Testis (tissue), 3 donors: ENCODE results near the gene MIEN1. TPM values are rescaled to one million over a fixed set of nuclear protein-coding genes. Genes with fewer than 3 reads are reported as not detected.
"Not testable (repeated sequence)": the region's sequence is repeated elsewhere in the genome, so short reads cannot be mapped to it uniquely, and the experiment has no call there.

Experiments
- DNase-seq: peaks from one replicate; pipeline ENCODE4 v3.0.0-alpha.2; 2019
- H3K27ac ChIP-seq, 2 donors: fragments of 200-600 bp; sonication (generic); one replicate each; pipeline ENCODE4 v1.5.1; 2019
- H3K27me3 ChIP-seq: fragments of 200-600 bp; sonication (generic); one replicate; pipeline ENCODE4 v1.5.1; 2019
- H3K36me3 ChIP-seq: fragments of 200-600 bp; sonication (generic); one replicate; pipeline ENCODE4 v1.5.1; 2017; ENCODE audit warnings: low read depth; ENCODE audit errors: missing control alignments
- H3K4me1 ChIP-seq: fragments of 200-600 bp; sonication (generic); one replicate; pipeline ENCODE4 v1.5.1; 2019
- H3K4me3 ChIP-seq, 2 donors: fragments of 200-600 bp; sonication (generic); one replicate each; pipeline ENCODE4 v1.5.1; 2017 to 2019
- H3K9me3 ChIP-seq: fragments of 200-600 bp; sonication (generic); one replicate; pipeline ENCODE4 v1.5.1; 2017
- POLR2A ChIP-seq: fragments of 450-650 bp; IDR thresholded peaks from one replicate; pipeline ENCODE4 v1.6.1; 2017; ENCODE audit warnings: antibody characterized with exemption, mild to moderate bottlenecking, moderate library complexity
- WGBS, 2 donors: methylation state at CpG; one replicate each; pipeline ENCODE4 v1.1.5; 2018; 5-methylcytosine and 5-hydroxymethylcytosine counted together
- intact Hi-C: fragments of 100-400 bp; cut with DNase I; formaldehyde crosslinking; loops from one replicate; pipeline ENCODE4 v1.15.1; 2023; ENCODE audit warnings: low total_unique reads
- polyA plus RNA-seq: library from polyadenylated mRNA; stranded (reverse); fragments of 350-450 nt; fragmentation: Illumina TruSeq; extraction: RNeasy Lipid Tissue Mini Kit (QIAGEN cat#74804); gene quantifications from one replicate; pipeline ENCODE4 v1.2.3, GENCODE V29; 2014; ENCODE audit warnings: low read depth, low replicate concordance; ENCODE audit not compliant: insufficient read depth
- total RNA-seq, 2 donors: library from RNA; depleted of rRNA; stranded (reverse); fragments of >200 nt; gene quantifications; one replicate each; pipeline ENCODE4 v1.2.3, GENCODE V29; 2016
- TF ChIP-seq, protein P1 (sequence below), 3 experiments: fragments of 450-650 bp in 2 of 3; fragments of 200-600 bp in 1 of 3; sonication (generic) in 1 of 3; IDR thresholded peaks; one replicate each; pipeline ENCODE4 v1.5.1; 2016 to 2019; ENCODE audit warnings: antibody characterized with exemption in 3 of 3, mild to moderate bottlenecking in 2 of 3, moderate library complexity in 1 of 3

MIEN1 gene
- total and polyA plus RNA-seq, 3 donors from 2014 or later: 47.9 to 89.1 (median 53.1) TPM

DNA sequence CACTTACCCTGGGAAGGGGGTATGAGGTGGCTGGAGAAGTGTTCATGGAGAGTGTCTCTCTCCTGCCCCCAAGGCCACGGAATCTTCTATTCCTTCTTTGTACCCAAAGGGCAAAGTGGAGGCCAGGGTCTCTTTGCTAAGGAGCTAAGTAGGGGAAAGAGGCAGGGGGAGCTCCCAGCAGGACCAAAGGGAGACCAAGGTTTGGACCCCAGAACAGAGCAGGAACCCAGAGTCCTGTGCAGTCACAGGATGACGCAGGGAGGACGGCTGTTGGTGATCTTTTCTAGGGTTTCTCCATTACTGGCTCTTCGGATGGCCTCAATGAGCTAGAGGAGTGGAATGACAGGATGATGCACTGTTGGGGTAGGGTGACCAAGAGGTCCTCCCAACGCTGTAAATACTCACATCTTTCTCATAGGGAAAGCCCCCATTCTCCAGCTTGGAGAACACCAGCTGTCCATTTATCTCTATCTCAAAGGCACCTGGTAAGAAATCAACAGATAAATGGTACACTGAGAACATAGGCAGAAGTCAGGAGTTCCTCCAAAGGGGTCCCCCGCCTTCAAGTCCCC lies 966 bp downstream of the MIEN1 start:
- Histone ChIP-seq H3K9me3 (no peaks in the 10 kb centered on the region), H3K27me3 (no peaks in the 10 kb centered on the region), H3K4me3 (peak overlapping the region in 1 of 2 donors; percentile 74), H3K27ac (peak overlapping the region in 1 of 2 donors; percentile 81), H3K4me1 (peaks cover 6% of the 10 kb centered on the region), H3K36me3 (no peaks in the 10 kb centered on the region)
- intact Hi-C loops: no loop called here
- TF ChIP-seq, protein P1, sequence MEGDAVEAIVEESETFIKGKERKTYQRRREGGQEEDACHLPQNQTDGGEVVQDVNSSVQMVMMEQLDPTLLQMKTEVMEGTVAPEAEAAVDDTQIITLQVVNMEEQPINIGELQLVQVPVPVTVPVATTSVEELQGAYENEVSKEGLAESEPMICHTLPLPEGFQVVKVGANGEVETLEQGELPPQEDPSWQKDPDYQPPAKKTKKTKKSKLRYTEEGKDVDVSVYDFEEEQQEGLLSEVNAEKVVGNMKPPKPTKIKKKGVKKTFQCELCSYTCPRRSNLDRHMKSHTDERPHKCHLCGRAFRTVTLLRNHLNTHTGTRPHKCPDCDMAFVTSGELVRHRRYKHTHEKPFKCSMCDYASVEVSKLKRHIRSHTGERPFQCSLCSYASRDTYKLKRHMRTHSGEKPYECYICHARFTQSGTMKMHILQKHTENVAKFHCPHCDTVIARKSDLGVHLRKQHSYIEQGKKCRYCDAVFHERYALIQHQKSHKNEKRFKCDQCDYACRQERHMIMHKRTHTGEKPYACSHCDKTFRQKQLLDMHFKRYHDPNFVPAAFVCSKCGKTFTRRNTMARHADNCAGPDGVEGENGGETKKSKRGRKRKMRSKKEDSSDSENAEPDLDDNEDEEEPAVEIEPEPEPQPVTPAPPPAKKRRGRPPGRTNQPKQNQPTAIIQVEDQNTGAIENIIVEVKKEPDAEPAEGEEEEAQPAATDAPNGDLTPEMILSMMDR (IDR thresholded peaks at IDR 0.05): no peak
- no peak for TF ChIP-seq POLR2A
- DNase-seq: no peak
- WGBS, 2 donors: 64 to 70% methylated on average over 6 of the region's 6 CpGs

DNA sequence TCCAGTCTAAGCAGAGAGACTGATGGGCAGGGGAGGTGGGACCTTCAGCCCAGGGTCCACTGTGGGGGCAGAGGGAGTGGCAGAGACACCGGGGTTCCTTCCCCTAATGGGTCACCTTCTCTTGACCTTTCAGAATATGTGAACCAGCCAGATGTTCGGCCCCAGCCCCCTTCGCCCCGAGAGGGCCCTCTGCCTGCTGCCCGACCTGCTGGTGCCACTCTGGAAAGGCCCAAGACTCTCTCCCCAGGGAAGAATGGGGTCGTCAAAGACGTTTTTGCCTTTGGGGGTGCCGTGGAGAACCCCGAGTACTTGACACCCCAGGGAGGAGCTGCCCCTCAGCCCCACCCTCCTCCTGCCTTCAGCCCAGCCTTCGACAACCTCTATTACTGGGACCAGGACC lies 2.8 kb downstream of the MIEN1 start:
- Histone ChIP-seq H3K4me3 (no peak overlapping the region), H3K27ac (no peak overlapping the region), H3K4me1 (peaks cover 6% of the 10 kb centered on the region), H3K9me3 (no peaks in the 10 kb centered on the region), H3K27me3 (no peaks in the 10 kb centered on the region), H3K36me3 (no peaks in the 10 kb centered on the region)
- DNase-seq: no peak
- intact Hi-C loops: no loop called here
- WGBS, 2 donors: 77 to 82% methylated on average over 9 to 10 of the region's 10 CpGs
- no peak for TF ChIP-seq POLR2A

DNA sequence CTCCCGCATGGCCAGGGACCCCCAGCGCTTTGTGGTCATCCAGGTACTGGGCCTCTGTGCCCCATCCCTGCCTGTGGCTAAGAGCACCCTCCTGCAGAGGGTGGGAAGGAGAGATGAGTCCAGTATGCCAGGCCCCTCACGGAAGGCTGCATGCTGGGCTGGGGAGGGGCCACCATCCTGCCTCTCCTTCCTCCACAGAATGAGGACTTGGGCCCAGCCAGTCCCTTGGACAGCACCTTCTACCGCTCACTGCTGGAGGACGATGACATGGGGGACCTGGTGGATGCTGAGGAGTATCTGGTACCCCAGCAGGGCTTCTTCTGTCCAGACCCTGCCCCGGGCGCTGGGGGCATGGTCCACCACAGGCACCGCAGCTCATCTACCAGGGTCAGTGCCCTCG lies 3.7 kb downstream of the MIEN1 start:
- no peaks in the 10 kb centered on the region for H3K36me3 ChIP-seq
- WGBS, 2 donors: 87 to 91% methylated on average over 4 to 9 of the region's 9 CpGs

DNA sequence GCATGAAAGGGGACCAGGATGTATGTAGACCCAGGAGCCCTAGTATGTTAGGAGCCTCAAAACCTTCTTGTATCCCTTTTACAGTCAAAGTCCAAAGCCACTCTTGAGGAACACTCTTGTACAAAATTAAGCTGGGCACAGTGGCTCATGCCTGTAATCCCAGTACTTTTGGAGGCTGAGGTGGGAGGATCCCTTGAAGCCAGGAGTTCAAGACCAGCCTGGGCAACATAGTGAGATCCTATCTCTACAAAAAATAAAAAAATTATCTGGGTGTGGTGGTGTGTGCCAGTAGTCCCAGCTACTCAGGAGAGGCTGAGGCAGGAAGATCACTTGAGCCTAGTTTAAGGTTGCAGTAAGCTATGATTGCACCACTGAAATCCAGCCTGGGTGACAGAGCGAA lies 4.4 kb downstream of the MIEN1 start:
- intact Hi-C loops, H3K36me3 ChIP-seq, H3K4me1 ChIP-seq, H3K9me3 ChIP-seq, DNase-seq, H3K27ac ChIP-seq, H3K4me3 ChIP-seq, H3K27me3 ChIP-seq: not testable (repeated sequence)
- WGBS, 2 donors: 97 to 100% methylated on average over 1 of the region's 1 CpG

More for the DNA sequence above, 3.7 kb downstream of the MIEN1 start:
- intact Hi-C loops: no loop called here
- H3K9me3 ChIP-seq: no peaks in the 10 kb centered on the region
- no peak overlapping the region for H3K27ac ChIP-seq
- peaks cover 6% of the 10 kb centered on the region for H3K4me1 ChIP-seq
- TF ChIP-seq POLR2A: no peak
- TF ChIP-seq, protein P1 (IDR thresholded peaks at IDR 0.05): no peak
- H3K27me3 ChIP-seq: no peaks in the 10 kb centered on the region
- H3K4me3 ChIP-seq: no peak overlapping the region
- no peak for DNase-seq

DNA sequence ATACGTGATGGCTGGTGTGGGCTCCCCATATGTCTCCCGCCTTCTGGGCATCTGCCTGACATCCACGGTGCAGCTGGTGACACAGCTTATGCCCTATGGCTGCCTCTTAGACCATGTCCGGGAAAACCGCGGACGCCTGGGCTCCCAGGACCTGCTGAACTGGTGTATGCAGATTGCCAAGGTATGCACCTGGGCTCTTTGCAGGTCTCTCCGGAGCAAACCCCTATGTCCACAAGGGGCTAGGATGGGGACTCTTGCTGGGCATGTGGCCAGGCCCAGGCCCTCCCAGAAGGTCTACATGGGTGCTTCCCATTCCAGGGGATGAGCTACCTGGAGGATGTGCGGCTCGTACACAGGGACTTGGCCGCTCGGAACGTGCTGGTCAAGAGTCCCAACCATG lies 5.6 kb downstream of the MIEN1 start:
- H3K36me3 ChIP-seq: no peaks in the 10 kb centered on the region
- H3K4me3 ChIP-seq: no peak overlapping the region
- TF ChIP-seq POLR2A: no peak
- peaks cover 3% of the 10 kb centered on the region for H3K4me1 ChIP-seq
- no peak overlapping the region for H3K27ac ChIP-seq
- intact Hi-C loops: no loop called here
- WGBS, 2 donors: 91 to 94% methylated on average over 8 to 13 of the region's 13 CpGs
- H3K9me3 ChIP-seq: no peaks in the 10 kb centered on the region
- DNase-seq: no peak
- no peaks in the 10 kb centered on the region for H3K27me3 ChIP-seq

DNA sequence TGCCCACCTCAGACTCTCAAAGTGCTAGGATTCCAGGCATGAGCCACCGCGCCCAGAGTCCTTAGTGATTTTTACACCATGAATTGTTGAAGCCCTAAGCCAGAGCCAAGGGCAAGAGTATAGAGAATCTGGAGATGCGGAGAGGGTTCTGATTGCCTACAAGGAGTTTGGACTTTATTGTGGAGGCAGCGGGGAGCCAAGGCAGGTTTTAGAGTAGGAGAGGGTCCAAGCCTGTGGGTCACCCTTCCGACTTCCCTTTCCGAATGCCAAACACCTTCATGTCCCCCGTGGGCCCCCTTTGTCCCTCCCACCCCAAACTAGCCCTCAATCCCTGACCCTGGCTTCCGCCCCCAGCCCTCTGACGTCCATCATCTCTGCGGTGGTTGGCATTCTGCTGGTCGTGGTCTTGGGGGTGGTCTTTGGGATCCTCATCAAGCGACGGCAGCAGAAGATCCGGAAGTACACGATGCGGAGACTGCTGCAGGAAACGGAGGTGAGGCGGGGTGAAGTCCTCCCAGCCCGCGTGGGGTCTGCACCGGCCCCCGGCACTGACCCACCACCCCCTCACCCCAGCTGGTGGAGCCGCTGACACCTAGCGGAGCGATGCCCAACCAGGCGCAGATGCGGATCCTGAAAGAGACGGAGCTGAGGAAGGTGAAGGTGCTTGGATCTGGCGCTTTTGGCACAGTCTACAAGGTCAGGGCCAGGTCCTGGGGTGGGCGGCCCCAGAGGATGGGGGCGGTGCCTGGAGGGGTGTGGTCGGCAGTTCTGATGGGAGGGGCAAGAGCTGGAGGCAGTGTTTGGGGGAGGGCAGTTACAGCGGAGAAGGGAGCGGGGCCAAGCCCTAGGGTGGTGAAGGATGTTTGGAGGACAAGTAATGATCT lies 7.1 kb downstream of the MIEN1 start:
- intact Hi-C loops: no loop called here
- Histone ChIP-seq H3K27ac (no peak overlapping the region), H3K27me3 (no peaks in the 10 kb centered on the region), H3K9me3 (no peaks in the 10 kb centered on the region), H3K4me3 (no peak overlapping the region), H3K4me1 (no peaks in the 10 kb centered on the region), H3K36me3 (no peaks in the 10 kb centered on the region)
- TF ChIP-seq, protein P1 (IDR thresholded peaks at IDR 0.05): no peak
- TF ChIP-seq POLR2A: no peak
- 69 to 70% methylated on average over 14 to 34 of the region's 34 CpGs for WGBS, 2 donors
- no peak for DNase-seq
